Astrocyte (in vitro differentiated cells and primary cell): ENCODE measurements around the gene BCL3.

ENCODE experiments used
- CTCF ChIP-seq: IDR thresholded peaks from 2 replicates; pipeline ENCODE4 v1.5.1; 2011; ENCODE audit warnings: low read depth, mild to moderate bottlenecking, inconsistent platforms, low read length, moderate library complexity; ENCODE audit not compliant: insufficient read depth
- EZH2 ChIP-seq: IDR thresholded peaks from 2 replicates; pipeline ENCODE4 v1.6.1; 2012; ENCODE audit warnings: mild to moderate bottlenecking, low read length, inconsistent platforms; ENCODE audit not compliant: insufficient read depth

- TF ChIP-seq CTCF: no peak
- TF ChIP-seq EZH2: no peak
These were observed 8.7 kb downstream of the BCL3 start for GRCh38 chr19:44757057-44757734.
